HepG2 (cell line): ENCODE data around the gene DNMT3A. TPM values are rescaled to one million over a fixed set of nuclear protein-coding genes. Genes with fewer than 3 reads are reported as not detected.

Source experiments
- ATAC-seq: fragments of 200-7000 bp; cut with Tn5 transposase; 3 replicates; pipeline ENCODE4 v1.9.1; 2020; ENCODE audit warnings: mild to moderate bottlenecking, moderate library complexity
- BruUV-seq: library from RNA; stranded (reverse); fragments of 400-500 nt; replicated peaks from 2 replicates; lab custom pipeline; 2021; lab: Mats Ljungman, UMichigan
- CTCF ChIA-PET: fragments of 300-600 bp; formaldehyde crosslinking; extraction: SDS; loops from one replicate; lab custom pipeline; 2021; ENCODE audit warnings: low total read pairs, inconsistent platforms, low intra/inter-chr PET ratio; lab: Yijun Ruan, JAX
- POLR2A ChIA-PET: fragments of 350-600 bp; sonication (Branson Sonifier 250); formaldehyde crosslinking; loops from one replicate; lab custom pipeline; 2020; ENCODE audit warnings: antibody characterized with exemption, inconsistent platforms; lab: Yijun Ruan, JAX
- DNase-seq: peaks from one replicate; pipeline ENCODE4 v3.0.0-alpha.2; 2015; ENCODE audit warnings: low spot score
- FAIRE-seq: peaks from 3 replicates; lab custom pipeline; 2011; peaks lifted over from hg19 to GRCh38; lab: Jason Lieb, UNC
- H2AFZ ChIP-seq: one replicate; pipeline ENCODE4 v1.6.1; 2011; ENCODE audit warnings: low read length, inconsistent platforms
- H3K27ac ChIP-seq: fragments of 300-600 bp; 3 replicates; pipeline ENCODE4 v1.8.0; 2011; ENCODE audit warnings: mixed run types, mild to moderate bottlenecking, mixed read lengths, low read length, inconsistent platforms; ENCODE audit not compliant: insufficient read depth; ENCODE audit errors: extremely low read length
- H3K27me3 ChIP-seq, 2 experiments: fragments of 200-600 bp in 1 of 2; 2 replicates in 1 of 2; 3 replicates in 1 of 2; pipeline versions ENCODE4 v1.6.0 to v1.8.0; 2011; ENCODE audit warnings: low read length in 2 of 2, mild to moderate bottlenecking in 2 of 2, moderate library complexity in 2 of 2, inconsistent platforms in 1 of 2; ENCODE audit not compliant: insufficient read depth in 2 of 2, control insufficient read depth in 1 of 2
- H3K36me3 ChIP-seq, 2 experiments: fragments of 200-600 bp in 1 of 2; replicated peaks in 1 of 2; 2 replicates in 1 of 2; 3 replicates in 1 of 2; pipeline versions ENCODE4 v1.5.1 to v1.8.0; 2011; ENCODE audit warnings: low read length in 2 of 2, inconsistent platforms in 1 of 2; ENCODE audit not compliant: insufficient read depth in 2 of 2, control insufficient read depth in 1 of 2
- H3K4me1 ChIP-seq: 2 replicates; pipeline ENCODE4 v1.5.1; 2012; ENCODE audit warnings: low read length, inconsistent platforms; ENCODE audit not compliant: insufficient read depth
- H3K4me2 ChIP-seq: 2 replicates; pipeline ENCODE4 v1.6.0; 2011; ENCODE audit warnings: low read depth, low read length, inconsistent platforms
- H3K4me3 ChIP-seq, 3 experiments: fragments of 200-600 bp in 1 of 3; sonication (generic), shearing (Covaris generic) in 1 of 3; replicated peaks in 1 of 3; 2 replicates each; pipeline ENCODE4 v1.5.1; 2011 to 2016; ENCODE audit warnings: low read length in 3 of 3, inconsistent platforms in 2 of 3, low read depth in 2 of 3, mild to moderate bottlenecking in 2 of 3, control low read depth in 1 of 3, mixed read lengths in 1 of 3; ENCODE audit not compliant: insufficient read depth in 1 of 3
- H3K79me2 ChIP-seq: one replicate; pipeline ENCODE4 v1.6.1; 2011; ENCODE audit warnings: low read length, inconsistent platforms; ENCODE audit not compliant: insufficient read depth
- H3K9ac ChIP-seq: 2 replicates; pipeline ENCODE4 v1.6.0; 2011; ENCODE audit warnings: mild to moderate bottlenecking, low read depth, low read length, inconsistent platforms; ENCODE audit not compliant: insufficient read depth
- H3K9me3 ChIP-seq: 2 replicates; pipeline ENCODE4 v1.5.1; 2012; ENCODE audit warnings: mild to moderate bottlenecking, low read length
- H4K20me1 ChIP-seq: 2 replicates; pipeline ENCODE4 v1.6.0; 2011; ENCODE audit warnings: inconsistent platforms, mild to moderate bottlenecking, low read length, moderate library complexity; ENCODE audit not compliant: insufficient read depth
- AGO2 ChIP-seq: fragments of 200-400 bp; formaldehyde crosslinking; optimal IDR thresholded peaks from 2 replicates; pipeline ENCODE3; 2017; ENCODE audit warnings: mild to moderate bottlenecking, low read depth, low read length, moderate library complexity
- ATF1 ChIP-seq: IDR thresholded peaks from 2 replicates; pipeline ENCODE4 v1.6.1; 2016; ENCODE audit warnings: mild to moderate bottlenecking, control low read depth
- HNRNPH1 ChIP-seq: fragments of 200-400 bp; formaldehyde crosslinking; optimal IDR thresholded peaks from 2 replicates; pipeline ENCODE3; 2017; ENCODE audit warnings: mild to moderate bottlenecking, low read depth, low read length
- HNRNPK ChIP-seq: fragments of 200-400 bp; formaldehyde crosslinking; IDR thresholded peaks from 2 replicates; pipeline ENCODE4 v1.6.1; 2018; ENCODE audit warnings: low read length, low read depth, moderate library complexity, mild to moderate bottlenecking; ENCODE audit not compliant: poor library complexity, severe bottlenecking
- RARA ChIP-seq: IDR thresholded peaks from 2 replicates; pipeline ENCODE4 v1.6.1; 2016; ENCODE audit warnings: missing genetic modification reagents, missing compliant biosample characterization
- SRSF9 ChIP-seq: fragments of 200-400 bp; formaldehyde crosslinking; IDR thresholded peaks from 2 replicates; pipeline ENCODE4 v1.6.1; 2018; ENCODE audit warnings: borderline replicate concordance, mild to moderate bottlenecking, low read depth, low read length; ENCODE audit not compliant: insufficient read depth, poor library complexity, severe bottlenecking
- STAT5B ChIP-seq: sonication (generic); formaldehyde crosslinking; IDR thresholded peaks from 2 replicates; pipeline ENCODE4 v1.4.0; 2020; ENCODE audit warnings: missing genetic modification reagents
- ZBTB21 ChIP-seq: sonication (generic); formaldehyde crosslinking; IDR thresholded peaks from 2 replicates; pipeline ENCODE4 v1.4.0; 2020; ENCODE audit warnings: missing genetic modification reagents
- ZNF432 ChIP-seq: sonication (generic); formaldehyde crosslinking; IDR thresholded peaks from 2 replicates; pipeline ENCODE4 v1.5.0; 2020; ENCODE audit warnings: missing genetic modification reagents, mild to moderate bottlenecking, borderline replicate concordance
- ZNF552 ChIP-seq: sonication (generic); formaldehyde crosslinking; IDR thresholded peaks from 2 replicates; pipeline ENCODE4 v1.9.0; 2022; ENCODE audit warnings: missing genetic modification reagents, mild to moderate bottlenecking, borderline replicate concordance
- ZNF737 ChIP-seq: sonication (generic); formaldehyde crosslinking; IDR thresholded peaks from 2 replicates; pipeline ENCODE4 v1.5.0; 2020; ENCODE audit warnings: missing genetic modification reagents, mild to moderate bottlenecking, borderline replicate concordance
- WGBS: methylation state at CpG from one replicate; pipeline ENCODE4 v1.1.6; 2017; ENCODE audit warnings: low lambda C conversion rate; 5-methylcytosine and 5-hydroxymethylcytosine counted together
- in situ Hi-C: cut with HindIII; loops from 2 replicates; pipeline ENCODE4 v1.10.0; 2017; ENCODE audit warnings: low pct_unique_long_range_greater_than_20kb; ENCODE audit not compliant: extremely low pct_ligation_motif_present
- intact Hi-C: fragments of 100-400 bp; cut with micrococcal nuclease; formaldehyde crosslinking; loops from one replicate; pipeline ENCODE4 v1.10.0; 2022; ENCODE audit not compliant: unreplicated experiment
- polyA plus RNA-seq, 8 experiments: library from polyadenylated mRNA; depleted of rRNA in 3 of 8; stranded (reverse) in 7 of 8; unstranded in 1 of 8; fragments of >200 nt; fragmentation: Illumina TruSeq in 4 of 8; extraction: Trizol in 4 of 8; gene quantifications; 2 replicates each; pipeline versions ENCODE4 v1.2.1 to v1.2.3, GENCODE V29; 2011 to 2016; ENCODE audit warnings: low read depth in 4 of 8, missing spikeins in 1 of 8, mixed read lengths in 1 of 8; ENCODE audit not compliant: insufficient read depth in 1 of 8
- total RNA-seq, 5 experiments: library from RNA; depleted of rRNA; stranded (reverse); fragments of >200 nt; fragmentation: Illumina TruSeq; extraction: Trizol; gene quantifications; 2 replicates each; pipeline ENCODE4 v1.2.3, GENCODE V29; 2016; ENCODE audit warnings: low read depth in 1 of 5
- TF ChIP-seq, protein P1 (sequence below): sonication (generic); formaldehyde crosslinking; IDR thresholded peaks from 2 replicates; pipeline ENCODE4 v1.4.0; 2020; ENCODE audit warnings: missing genetic modification reagents, borderline replicate concordance
- TF ChIP-seq, protein P2 (sequence below): sonication (generic); formaldehyde crosslinking; IDR thresholded peaks from 2 replicates; pipeline ENCODE4 v1.4.0; 2020; ENCODE audit warnings: missing genetic modification reagents

Gene DNMT3A
- total and polyA plus RNA-seq, 2 of the 13 experiments (the other 11 are each of a cell fraction or from before 2014, with no cell fraction given), result 14.7 to 29.1 TPM

DNA sequence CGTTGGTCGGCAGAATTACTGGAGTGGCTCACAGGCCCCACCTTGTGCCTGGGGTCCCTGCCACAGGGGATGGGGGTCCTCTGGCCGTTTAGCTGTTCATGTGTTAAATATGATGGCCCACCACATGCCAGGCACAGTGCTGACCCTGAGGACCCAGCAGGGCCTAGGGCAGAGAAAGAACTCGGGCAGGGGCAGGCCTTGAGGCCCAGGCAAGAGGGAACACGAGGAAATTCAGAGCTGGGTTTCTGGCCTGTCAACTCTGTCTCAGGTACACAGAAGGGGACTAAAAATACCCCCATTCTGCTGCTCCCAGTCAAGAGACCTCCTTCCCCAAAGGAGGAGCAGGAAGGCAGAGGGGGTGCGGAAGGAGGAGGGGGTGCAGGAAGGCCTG is 66.2 kb downstream of the DNMT3A start:
- Histone ChIP-seq H3K4me1 (peaks cover 55% of the 10 kb centered on the region), H3K79me2 (no peaks in the 10 kb centered on the region), H3K9me3 (no peaks in the 10 kb centered on the region), H2AFZ (no peak overlapping the region), H3K9ac (no peak overlapping the region), H4K20me1 (no peaks in the 10 kb centered on the region), H3K36me3 (no peaks in the 10 kb centered on the region), H3K4me2 (no peak overlapping the region), H3K4me3 (no peak overlapping the region), H3K27me3 (no peaks in the 10 kb centered on the region), H3K27ac (no peak overlapping the region)
- FAIRE-seq, result no peak
- POLR2A ChIA-PET, result interaction anchor here (1.4 kb wide), 1 partner anchor 23 kb away, joined by 4 read pairs; no protein-coding TSS in a partner anchor
- intact Hi-C loops, result no loop called here
- CTCF ChIA-PET, result no interaction called here
- 41% methylated on average over 6 of the region's 6 CpGs for WGBS
- ATAC-seq, result no peak
- TF ChIP-seq ATF1 (CRISPR knock-in tag) (no peak), SRSF9 (no peak), HNRNPH1 (no peak), ZNF737 (CRISPR knock-in tag) (no peak), ZNF552 (CRISPR knock-in tag) (no peak)
- in situ Hi-C loops, result no loop called here
- DNase-seq, result no peak
- BruUV-seq, result no TSS peak

DNA sequence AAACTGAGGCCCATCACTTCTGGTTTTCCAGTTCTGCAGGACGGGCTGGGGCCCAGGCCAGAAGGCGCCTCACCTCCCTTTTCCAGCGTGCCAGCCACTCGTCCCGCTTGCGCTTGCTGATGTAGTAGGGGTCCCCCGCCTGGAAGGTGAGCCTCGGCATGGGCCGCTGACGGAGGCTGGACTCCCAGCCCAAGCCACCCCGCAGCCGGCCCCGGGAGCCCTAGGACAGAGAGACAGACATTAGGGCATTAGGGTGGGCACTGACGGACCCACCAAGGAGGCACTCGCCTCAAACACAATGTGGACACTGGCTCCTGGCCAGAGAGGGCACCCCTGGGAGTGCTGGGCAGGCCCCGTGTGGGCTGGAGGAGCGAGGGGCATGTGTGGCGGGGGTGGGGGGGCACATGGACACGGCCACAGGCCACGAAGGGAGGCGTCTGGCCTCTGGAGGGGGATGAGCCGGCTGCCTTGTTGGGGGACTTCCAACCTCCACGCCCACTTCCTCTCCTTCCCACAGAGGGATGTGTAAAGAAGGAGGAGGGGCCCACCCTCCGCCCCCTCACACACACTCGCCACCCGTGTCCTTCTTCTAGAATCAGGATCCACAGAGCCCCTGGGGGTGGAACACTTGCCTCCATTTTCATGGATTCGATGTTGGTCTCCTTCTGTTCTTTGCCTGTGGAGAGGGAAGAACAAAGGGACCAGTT is 66.7 kb downstream of the DNMT3A start:
- Histone ChIP-seq H3K27ac (no peak overlapping the region), H3K4me3 (no peak overlapping the region), H3K27me3 (no peaks in the 10 kb centered on the region), H3K9ac (no peak overlapping the region)
- CTCF ChIA-PET, result no interaction called here
- no TSS peak for BruUV-seq
- 76% methylated on average over 24 of the region's 27 CpGs for whole genome bisulfite sequencing
- in situ Hi-C loops, result no loop called here
- no peak for ATAC-seq
- TF ChIP-seq, protein P1, sequence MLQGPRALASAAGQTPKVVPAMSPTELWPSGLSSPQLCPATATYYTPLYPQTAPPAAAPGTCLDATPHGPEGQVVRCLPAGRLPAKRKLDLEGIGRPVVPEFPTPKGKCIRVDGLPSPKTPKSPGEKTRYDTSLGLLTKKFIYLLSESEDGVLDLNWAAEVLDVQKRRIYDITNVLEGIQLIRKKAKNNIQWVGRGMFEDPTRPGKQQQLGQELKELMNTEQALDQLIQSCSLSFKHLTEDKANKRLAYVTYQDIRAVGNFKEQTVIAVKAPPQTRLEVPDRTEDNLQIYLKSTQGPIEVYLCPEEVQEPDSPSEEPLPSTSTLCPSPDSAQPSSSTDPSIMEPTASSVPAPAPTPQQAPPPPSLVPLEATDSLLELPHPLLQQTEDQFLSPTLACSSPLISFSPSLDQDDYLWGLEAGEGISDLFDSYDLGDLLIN (CRISPR knock-in tag), result no peak
- TF ChIP-seq, protein P2, sequence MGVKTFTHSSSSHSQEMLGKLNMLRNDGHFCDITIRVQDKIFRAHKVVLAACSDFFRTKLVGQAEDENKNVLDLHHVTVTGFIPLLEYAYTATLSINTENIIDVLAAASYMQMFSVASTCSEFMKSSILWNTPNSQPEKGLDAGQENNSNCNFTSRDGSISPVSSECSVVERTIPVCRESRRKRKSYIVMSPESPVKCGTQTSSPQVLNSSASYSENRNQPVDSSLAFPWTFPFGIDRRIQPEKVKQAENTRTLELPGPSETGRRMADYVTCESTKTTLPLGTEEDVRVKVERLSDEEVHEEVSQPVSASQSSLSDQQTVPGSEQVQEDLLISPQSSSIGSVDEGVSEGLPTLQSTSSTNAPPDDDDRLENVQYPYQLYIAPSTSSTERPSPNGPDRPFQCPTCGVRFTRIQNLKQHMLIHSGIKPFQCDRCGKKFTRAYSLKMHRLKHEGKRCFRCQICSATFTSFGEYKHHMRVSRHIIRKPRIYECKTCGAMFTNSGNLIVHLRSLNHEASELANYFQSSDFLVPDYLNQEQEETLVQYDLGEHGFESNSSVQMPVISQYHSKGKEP, result no peak
- TF ChIP-seq HNRNPK (no peak), RARA (no peak), AGO2 (peak; percentile 29), ZBTB21 (CRISPR knock-in tag) (no peak), STAT5B (no peak), ZNF432 (no peak)
- TF ChIP-seq, all 625 proteins: peak for 1
- FAIRE-seq (no peak), DNase-seq (no peak)
- H2AFZ ChIP-seq, result no peak overlapping the region
- H3K36me3 ChIP-seq, result no peaks in the 10 kb centered on the region
- POLR2A ChIA-PET, result interaction anchor here (2.0 kb wide), 1 partner anchor 23 kb away, joined by 9 read pairs; no protein-coding TSS in a partner anchor
- intact Hi-C loops, result no loop called here
- peaks cover 51% of the 10 kb centered on the region for H3K4me1 ChIP-seq
- no peaks in the 10 kb centered on the region for H3K79me2 ChIP-seq
- no peaks in the 10 kb centered on the region for H3K9me3 ChIP-seq
- no peaks in the 10 kb centered on the region for H4K20me1 ChIP-seq
- no peak overlapping the region for H3K4me2 ChIP-seq
